Measurements from ENCODE around the gene STK26.

The STK26 gene

DNA sequence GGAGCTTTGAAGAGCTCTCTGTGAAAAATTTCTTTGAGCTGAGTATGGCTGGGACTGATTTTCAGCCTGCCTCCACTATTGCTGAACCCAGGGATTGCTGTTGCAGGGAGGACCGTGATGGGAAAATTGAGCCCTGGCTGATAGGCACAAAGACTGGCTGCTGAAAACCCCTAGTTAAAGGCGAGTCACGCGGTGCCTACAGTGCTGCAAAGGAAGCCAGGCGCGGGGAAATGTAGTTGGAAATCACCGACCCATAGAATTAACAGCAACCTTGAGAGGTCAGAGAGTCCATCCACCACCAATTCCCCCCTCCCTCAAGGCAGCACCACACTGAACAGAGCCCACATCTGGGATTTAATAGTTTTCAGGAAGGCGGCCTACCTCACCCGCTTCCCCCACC is 78.7 kb downstream of the STK26 start:
- no peak overlapping the region for H3K4me3 ChIP-seq (ENCODE audit: control insufficient read depth, low read depth, low read length)
- no peak for DNase-seq (ENCODE audit: low read depth)
- TF ChIP-seq, protein P1, sequence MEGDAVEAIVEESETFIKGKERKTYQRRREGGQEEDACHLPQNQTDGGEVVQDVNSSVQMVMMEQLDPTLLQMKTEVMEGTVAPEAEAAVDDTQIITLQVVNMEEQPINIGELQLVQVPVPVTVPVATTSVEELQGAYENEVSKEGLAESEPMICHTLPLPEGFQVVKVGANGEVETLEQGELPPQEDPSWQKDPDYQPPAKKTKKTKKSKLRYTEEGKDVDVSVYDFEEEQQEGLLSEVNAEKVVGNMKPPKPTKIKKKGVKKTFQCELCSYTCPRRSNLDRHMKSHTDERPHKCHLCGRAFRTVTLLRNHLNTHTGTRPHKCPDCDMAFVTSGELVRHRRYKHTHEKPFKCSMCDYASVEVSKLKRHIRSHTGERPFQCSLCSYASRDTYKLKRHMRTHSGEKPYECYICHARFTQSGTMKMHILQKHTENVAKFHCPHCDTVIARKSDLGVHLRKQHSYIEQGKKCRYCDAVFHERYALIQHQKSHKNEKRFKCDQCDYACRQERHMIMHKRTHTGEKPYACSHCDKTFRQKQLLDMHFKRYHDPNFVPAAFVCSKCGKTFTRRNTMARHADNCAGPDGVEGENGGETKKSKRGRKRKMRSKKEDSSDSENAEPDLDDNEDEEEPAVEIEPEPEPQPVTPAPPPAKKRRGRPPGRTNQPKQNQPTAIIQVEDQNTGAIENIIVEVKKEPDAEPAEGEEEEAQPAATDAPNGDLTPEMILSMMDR (conservative IDR thresholded peaks at IDR 0.05; ENCODE audit: control insufficient read depth, insufficient read depth, low read depth, low read length) = no peak

- TF ChIP-seq, protein P1 (conservative IDR thresholded peaks at IDR 0.05; ENCODE audit: control insufficient read depth, insufficient read depth, low read depth, low read length) = no peak
- DNase-seq (ENCODE audit: low read depth) = no peak
- H3K4me3 ChIP-seq (ENCODE audit: control insufficient read depth, low read depth, low read length) = no peak overlapping the region
Measured at GRCh38 chrX:132107291-132107690, 84.2 kb downstream of the STK26 start.

DNA sequence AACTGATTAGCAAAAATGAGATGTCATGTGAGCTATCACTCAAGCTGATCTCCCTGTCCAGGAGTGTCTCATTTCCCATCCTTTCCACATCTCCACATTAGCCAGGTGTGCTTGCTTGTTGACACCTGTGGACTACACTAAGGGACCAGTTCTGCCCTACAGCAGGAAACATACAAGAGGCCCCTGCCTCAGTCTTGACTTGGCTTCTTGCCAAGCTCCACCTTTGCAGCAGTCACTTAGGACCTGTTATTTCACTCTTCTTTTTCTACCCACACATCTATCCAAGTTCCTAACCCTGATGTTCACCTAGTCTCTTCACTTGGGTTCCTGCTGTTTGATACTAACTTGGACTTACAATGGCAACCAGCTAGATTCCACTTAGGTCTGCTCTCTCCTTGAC is 91.5 kb downstream of the STK26 start:
- no peak overlapping the region for H3K4me3 ChIP-seq (ENCODE audit: control insufficient read depth, low read depth, low read length)
- no peak for DNase-seq (ENCODE audit: low read depth)
- TF ChIP-seq, protein P1 (conservative IDR thresholded peaks at IDR 0.05; ENCODE audit: control insufficient read depth, insufficient read depth, low read depth, low read length) = no peak

GRCh38 chrX:132115792-132116191 is 92.7 kb downstream of the STK26 start:
- TF ChIP-seq, protein P1 (conservative IDR thresholded peaks at IDR 0.05; ENCODE audit: control insufficient read depth, insufficient read depth, low read depth, low read length) = no peak
- no peak overlapping the region for H3K4me3 ChIP-seq (ENCODE audit: control insufficient read depth, low read depth, low read length)
- no peak for DNase-seq (ENCODE audit: low read depth)

GRCh38 chrX:132118358-132118757 is 95.3 kb downstream of the STK26 start:
- DNase-seq (ENCODE audit: low read depth) = no peak
- H3K4me3 ChIP-seq (ENCODE audit: control insufficient read depth, low read depth, low read length) = no peak overlapping the region
- TF ChIP-seq, protein P1 (conservative IDR thresholded peaks at IDR 0.05; ENCODE audit: control insufficient read depth, insufficient read depth, low read depth, low read length) = no peak

DNA sequence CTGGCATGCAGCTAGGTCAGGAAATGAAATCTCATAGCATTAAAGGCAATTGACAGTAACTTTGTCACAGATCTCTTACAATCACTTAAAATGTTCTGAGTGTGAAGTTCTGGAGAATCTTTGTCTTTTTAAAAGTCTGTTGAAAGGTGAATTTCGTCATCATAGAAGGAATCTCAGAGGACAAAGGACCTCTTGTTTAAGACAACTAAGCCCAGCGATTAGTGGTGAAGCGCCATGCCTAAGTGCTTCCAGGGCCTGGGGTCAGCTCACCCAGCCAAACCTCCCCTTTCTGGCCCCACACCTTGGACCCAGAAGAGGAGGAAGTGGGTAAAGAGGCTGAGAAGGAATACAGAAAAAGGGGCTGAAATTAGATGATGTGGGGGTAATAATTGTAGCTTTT is 96.2 kb downstream of the STK26 start:
- DNase-seq (ENCODE audit: low read depth) = no peak
- H3K4me3 ChIP-seq (ENCODE audit: control insufficient read depth, low read depth, low read length) = no peak overlapping the region
- TF ChIP-seq, protein P1 (conservative IDR thresholded peaks at IDR 0.05; ENCODE audit: control insufficient read depth, insufficient read depth, low read depth, low read length) = no peak
